BLaER1 (cell line): ENCODE measurements around the gene DYRK1B.

ENCODE experiments used
- H3K27ac ChIP-seq: shearing (Covaris generic); formaldehyde crosslinking; 2 replicates; pipeline ENCODE4 v1.8.1; 2022
- H3K27me3 ChIP-seq: shearing (Covaris generic); formaldehyde crosslinking; 2 replicates; pipeline ENCODE4 v1.8.1; 2022
- H3K36me3 ChIP-seq: shearing (Covaris generic); formaldehyde crosslinking; 2 replicates; pipeline ENCODE4 v1.8.1; 2022
- H3K4me1 ChIP-seq: shearing (Covaris generic); formaldehyde crosslinking; 2 replicates; pipeline ENCODE4 v1.8.1; 2022
- H3K4me2 ChIP-seq: shearing (Covaris generic); formaldehyde crosslinking; 2 replicates; pipeline ENCODE4 v1.8.1; 2022
- H3K4me3 ChIP-seq: shearing (Covaris generic); formaldehyde crosslinking; 2 replicates; pipeline ENCODE4 v1.8.1; 2022
- H3K9ac ChIP-seq: shearing (Covaris generic); formaldehyde crosslinking; 2 replicates; pipeline ENCODE4 v1.8.1; 2022
- H3K9me3 ChIP-seq: shearing (Covaris generic); formaldehyde crosslinking; 2 replicates; pipeline ENCODE4 v1.8.1; 2022
- H4K20me1 ChIP-seq: shearing (Covaris generic); formaldehyde crosslinking; 2 replicates; pipeline ENCODE4 v1.8.1; 2022
- Cebpa-rat ChIP-seq: shearing (Covaris generic); IDR thresholded peaks from 2 replicates; pipeline ENCODE4 v1.8.1; 2022

Gene DYRK1B

DNA sequence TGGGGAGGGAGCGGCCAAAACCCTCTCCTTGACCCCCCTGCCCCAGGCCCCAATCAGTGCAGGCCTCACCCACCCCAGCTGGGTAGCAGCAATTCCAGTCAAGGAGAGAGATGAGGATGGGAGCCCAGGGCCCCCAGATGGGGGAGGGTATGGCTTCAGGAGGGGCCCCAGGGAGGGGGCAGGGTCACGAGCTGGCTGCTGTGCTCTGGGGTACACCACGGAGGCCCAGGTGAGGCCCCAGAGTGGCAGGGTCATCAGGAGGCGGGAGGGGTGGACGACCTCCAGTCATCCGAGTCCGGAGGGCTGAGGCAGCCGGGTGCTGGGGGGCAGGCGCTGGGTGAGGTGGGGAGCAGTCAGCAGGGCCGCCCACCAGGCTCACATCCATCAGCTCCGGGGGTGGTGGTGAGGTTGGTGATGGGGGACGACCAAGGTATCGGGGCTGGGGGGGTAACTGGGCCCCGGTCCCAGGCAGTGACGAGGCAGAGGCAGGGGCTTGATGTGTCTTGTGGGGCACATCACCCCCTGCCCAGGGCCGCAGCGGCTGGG lies 8.4 kb downstream of the DYRK1B start:
- H3K4me2 ChIP-seq = no peak overlapping the region
- H3K27me3 ChIP-seq = no peaks in the 10 kb centered on the region
- H3K4me3 ChIP-seq = no peak overlapping the region
- no peak for TF ChIP-seq Cebpa-rat
- peaks cover 17% of the 10 kb centered on the region for H4K20me1 ChIP-seq
- peaks cover 62% of the 10 kb centered on the region for H3K36me3 ChIP-seq
- peaks cover 25% of the 10 kb centered on the region; the same call in 1 of the 2 replicates for H3K4me1 ChIP-seq
- no peak overlapping the region for H3K27ac ChIP-seq
- H3K9me3 ChIP-seq = no peaks in the 10 kb centered on the region
- no peak overlapping the region for H3K9ac ChIP-seq

- no peak for TF ChIP-seq Cebpa-rat
- Histone ChIP-seq H3K4me3 (no peak overlapping the region), H3K27me3 (no peaks in the 10 kb centered on the region), H3K4me1 (peaks cover 25% of the 10 kb centered on the region; the same call in 1 of the 2 replicates), H4K20me1 (peaks cover 12% of the 10 kb centered on the region), H3K4me2 (peak overlapping the region; percentile 25), H3K9me3 (no peaks in the 10 kb centered on the region), H3K9ac (no peak overlapping the region), H3K36me3 (peaks cover 57% of the 10 kb centered on the region), H3K27ac (no peak overlapping the region)
These were observed 8.9 kb downstream of the DYRK1B start for GRCh38 chr19:39825093-39825463.

DNA sequence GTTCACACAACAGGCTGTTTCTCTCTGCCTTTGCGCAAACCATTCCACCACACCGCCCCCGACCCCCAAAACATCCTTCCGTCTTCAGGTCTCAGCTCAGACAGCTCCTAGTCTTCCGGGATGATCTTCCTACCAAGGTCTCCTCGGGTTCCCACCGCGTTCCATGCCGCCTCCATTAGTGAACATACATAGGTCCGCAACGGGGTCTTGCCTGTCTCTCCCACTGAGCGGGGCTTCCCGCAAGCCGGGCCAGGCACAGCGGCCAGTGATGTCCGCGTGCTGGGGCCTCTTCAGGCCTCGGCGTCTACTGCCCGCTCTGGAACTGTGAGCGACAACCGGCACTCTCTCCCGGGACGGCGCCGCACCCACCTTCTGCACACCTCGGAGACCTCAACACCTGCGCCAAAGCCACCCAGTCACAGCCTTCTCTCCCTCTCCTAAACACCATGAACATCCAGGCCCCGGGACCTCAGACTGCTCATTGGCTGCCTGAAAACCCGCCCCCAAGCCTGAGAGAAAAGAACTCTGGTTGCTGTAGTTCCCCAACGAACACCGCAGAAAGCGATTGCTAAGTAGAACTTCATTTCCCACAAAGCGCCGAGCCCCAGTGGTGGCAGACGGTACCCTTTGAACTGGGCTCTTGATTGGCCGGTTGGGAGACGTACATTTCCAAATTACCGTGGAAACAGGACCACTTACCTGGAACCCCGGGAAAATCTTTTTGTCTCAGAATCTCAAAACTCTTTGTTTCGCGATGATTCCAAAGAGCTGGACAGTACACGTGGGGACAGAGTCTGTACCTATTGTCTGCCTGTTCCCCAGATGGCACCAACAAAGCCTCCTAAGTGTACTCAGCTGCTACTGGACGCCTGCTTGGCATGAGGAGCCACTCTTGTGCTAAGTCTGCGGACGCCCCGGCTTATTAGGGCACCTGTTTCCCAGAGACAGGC lies 9.5 kb downstream of the DYRK1B start:
- peaks cover 6% of the 10 kb centered on the region for H4K20me1 ChIP-seq
- H3K9me3 ChIP-seq = no peaks in the 10 kb centered on the region
- H3K36me3 ChIP-seq = peaks cover 50% of the 10 kb centered on the region
- H3K27ac ChIP-seq = no peak overlapping the region
- H3K4me2 ChIP-seq = peak overlapping the region; percentile 77
- H3K4me1 ChIP-seq = peaks cover 21% of the 10 kb centered on the region; the same call in 1 of the 2 replicates
- no peaks in the 10 kb centered on the region for H3K27me3 ChIP-seq
- H3K4me3 ChIP-seq = peak overlapping the region; percentile 73
- no peak for TF ChIP-seq Cebpa-rat
- H3K9ac ChIP-seq = peak overlapping the region; percentile 73

- TF ChIP-seq Cebpa-rat = no peak
- H3K9ac ChIP-seq = peak overlapping the region; percentile 73
- H3K36me3 ChIP-seq = peaks cover 43% of the 10 kb centered on the region
These were observed 10.3 kb downstream of the DYRK1B start for GRCh38 chr19:39823686-39824085.

DNA sequence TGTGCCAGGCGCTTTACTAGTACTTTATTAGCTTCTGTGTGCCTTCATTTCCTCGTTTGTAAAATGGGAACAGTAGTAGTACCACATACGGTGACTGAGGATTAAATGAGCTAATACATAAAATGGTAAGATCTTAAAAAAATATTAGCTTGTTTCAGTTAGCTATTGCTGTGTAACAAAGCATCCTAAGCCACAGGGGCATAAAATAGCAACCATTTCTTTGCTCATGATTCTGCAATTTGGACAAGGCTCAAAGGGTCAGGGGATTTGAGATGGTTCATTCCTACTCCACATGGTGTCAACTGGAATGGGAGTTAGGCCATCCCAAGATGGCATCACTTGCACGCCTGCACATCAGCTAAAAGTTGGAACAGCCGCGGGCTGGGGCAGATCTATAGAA lies 13.3 kb downstream of the DYRK1B start:
- no peak overlapping the region for H3K9ac ChIP-seq
- no peaks in the 10 kb centered on the region for H3K27me3 ChIP-seq
- peaks cover 17% of the 10 kb centered on the region for H3K36me3 ChIP-seq
- no peaks in the 10 kb centered on the region for H4K20me1 ChIP-seq
- peaks cover 12% of the 10 kb centered on the region; the same call in 1 of the 2 replicates for H3K4me1 ChIP-seq
- H3K4me2 ChIP-seq = no peak overlapping the region
- no peak overlapping the region for H3K27ac ChIP-seq
- no peak overlapping the region for H3K4me3 ChIP-seq
- no peaks in the 10 kb centered on the region for H3K9me3 ChIP-seq
- TF ChIP-seq Cebpa-rat = no peak

More at GRCh38 chr19:39823686-39824085, 10.3 kb downstream of the DYRK1B start:
- Histone ChIP-seq H3K4me1 (peaks cover 13% of the 10 kb centered on the region; the same call in 1 of the 2 replicates), H3K27ac (no peak overlapping the region), H3K27me3 (no peaks in the 10 kb centered on the region), H3K9me3 (no peaks in the 10 kb centered on the region), H3K4me2 (peak overlapping the region; percentile 77), H3K4me3 (peak overlapping the region; percentile 73), H4K20me1 (no peaks in the 10 kb centered on the region)

DNA sequence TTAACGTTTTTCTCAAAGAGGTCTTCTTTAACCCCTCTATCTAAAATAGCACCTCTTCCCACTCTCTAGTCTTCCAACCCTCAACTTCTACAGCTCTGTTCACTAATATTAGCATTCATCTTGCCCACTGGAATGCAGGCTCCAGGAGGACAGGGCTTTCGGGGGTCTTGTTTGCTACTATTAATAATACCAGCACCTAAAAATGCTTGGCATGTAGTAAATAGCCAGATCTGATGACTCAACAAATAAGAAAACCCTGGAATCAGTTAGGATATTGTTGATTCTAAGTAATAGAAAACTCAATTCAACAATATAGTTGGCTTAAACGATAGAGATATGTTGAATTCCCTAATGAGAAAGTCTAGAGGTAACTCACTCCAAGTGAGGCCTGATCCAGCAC lies 14.2 kb downstream of the DYRK1B start:
- H3K27me3 ChIP-seq = no peaks in the 10 kb centered on the region
- H3K36me3 ChIP-seq = peaks cover 8% of the 10 kb centered on the region; the same call in 1 of the 2 replicates
- no peak overlapping the region for H3K27ac ChIP-seq
- H3K4me2 ChIP-seq = no peak overlapping the region
- TF ChIP-seq Cebpa-rat = no peak
- no peak overlapping the region for H3K9ac ChIP-seq
- peaks cover 8% of the 10 kb centered on the region; the same call in 1 of the 2 replicates for H3K4me1 ChIP-seq
- no peaks in the 10 kb centered on the region for H4K20me1 ChIP-seq
- H3K4me3 ChIP-seq = no peak overlapping the region
- H3K9me3 ChIP-seq = no peaks in the 10 kb centered on the region

DNA sequence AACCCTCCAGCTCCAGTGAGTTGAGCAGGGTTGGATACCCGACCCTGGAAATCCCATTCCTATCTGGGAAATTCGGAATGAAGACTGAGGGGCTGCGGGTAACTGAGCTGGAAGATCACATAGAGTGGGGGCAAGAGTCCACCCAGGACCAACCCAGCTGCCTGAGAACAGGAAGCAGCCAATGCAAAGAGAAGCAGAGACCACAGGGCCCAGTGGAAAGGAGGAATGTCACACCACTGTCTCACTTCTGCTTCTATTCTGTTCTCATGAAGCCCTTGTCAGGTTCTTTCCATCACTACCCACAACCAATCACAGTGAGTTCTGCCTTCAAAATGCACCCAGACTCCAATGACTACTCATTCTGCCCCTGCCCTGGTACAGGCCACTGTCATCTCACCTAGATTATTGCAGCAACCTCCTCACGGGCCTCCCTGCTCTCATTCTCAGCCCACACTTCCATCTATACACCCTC lies 15.3 kb downstream of the DYRK1B start:
- H3K9me3 ChIP-seq = no peaks in the 10 kb centered on the region
- H3K4me3 ChIP-seq = no peak overlapping the region
- H3K27me3 ChIP-seq = no peaks in the 10 kb centered on the region
- H3K9ac ChIP-seq = no peak overlapping the region
- H4K20me1 ChIP-seq = no peaks in the 10 kb centered on the region
- H3K4me2 ChIP-seq = no peak overlapping the region
- H3K36me3 ChIP-seq = peaks cover 7% of the 10 kb centered on the region; the same call in 1 of the 2 replicates
- H3K4me1 ChIP-seq = peaks cover 3% of the 10 kb centered on the region; the same call in 1 of the 2 replicates
- TF ChIP-seq Cebpa-rat = no peak
- H3K27ac ChIP-seq = no peak overlapping the region

- Histone ChIP-seq H3K4me1 (no peaks in the 10 kb centered on the region), H3K36me3 (peaks cover 7% of the 10 kb centered on the region; the same call in 1 of the 2 replicates), H4K20me1 (no peaks in the 10 kb centered on the region), H3K9me3 (no peaks in the 10 kb centered on the region), H3K4me2 (no peak overlapping the region), H3K4me3 (no peak overlapping the region), H3K27ac (no peak overlapping the region), H3K9ac (no peak overlapping the region), H3K27me3 (no peaks in the 10 kb centered on the region)
- no peak for TF ChIP-seq Cebpa-rat
These were observed 15.9 kb downstream of the DYRK1B start for GRCh38 chr19:39817888-39818561.

- H4K20me1 ChIP-seq = no peaks in the 10 kb centered on the region
- H3K36me3 ChIP-seq = peaks cover 3% of the 10 kb centered on the region; the same call in 1 of the 2 replicates
- no peak for TF ChIP-seq Cebpa-rat
- no peak overlapping the region for H3K4me3 ChIP-seq
- no peaks in the 10 kb centered on the region for H3K4me1 ChIP-seq
- no peak overlapping the region for H3K4me2 ChIP-seq
- H3K9ac ChIP-seq = no peak overlapping the region
- no peak overlapping the region for H3K27ac ChIP-seq
- H3K27me3 ChIP-seq = no peaks in the 10 kb centered on the region
- no peaks in the 10 kb centered on the region for H3K9me3 ChIP-seq
These were observed 17.5 kb downstream of the DYRK1B start for GRCh38 chr19:39816287-39817048.
